SK-N-SH treated with all-trans-retinoic acid at 6 μM for 48 hours (cell line): ENCODE measurements around the gene KCNG1.

Source experiments
- ATAC-seq: fragments of 200-7000 bp; cut with Tn5 transposase; 3 replicates; pipeline ENCODE4 v1.9.1; 2020; ENCODE audit warnings: mild to moderate bottlenecking, moderate library complexity
- ARNTL ChIP-seq: fragments of 450-650 bp; formaldehyde crosslinking; IDR thresholded peaks from 2 replicates; pipeline ENCODE4 v1.5.0; 2020; ENCODE audit warnings: low read depth, mild to moderate bottlenecking, moderate library complexity, borderline replicate concordance
- BACH2 ChIP-seq: fragments of 250-450 bp; sonication (Bioruptor Pico); IDR thresholded peaks from 2 replicates; pipeline ENCODE4 v1.9.0; 2021; ENCODE audit warnings: mild to moderate bottlenecking, borderline replicate concordance
- CSDC2 ChIP-seq: fragments of 250-450 bp; sonication (Bioruptor Pico); IDR thresholded peaks from 2 replicates; pipeline ENCODE4 v1.5.0; 2020; ENCODE audit warnings: mild to moderate bottlenecking, moderate library complexity
- ESRRG ChIP-seq: fragments of 250-450 bp; sonication (Bioruptor Pico); IDR thresholded peaks from 2 replicates; pipeline ENCODE4 v1.6.1; 2021; ENCODE audit warnings: mild to moderate bottlenecking
- GLIS3 ChIP-seq: fragments of 250-450 bp; sonication (Bioruptor Pico); IDR thresholded peaks from 2 replicates; pipeline ENCODE4 v1.5.0; 2020; ENCODE audit warnings: mild to moderate bottlenecking, moderate library complexity
- ISL1 ChIP-seq: fragments of 250-450 bp; sonication (Bioruptor Pico); IDR thresholded peaks from 2 replicates; pipeline ENCODE4 v2.1.2; 2022; ENCODE audit warnings: mild to moderate bottlenecking, moderate library complexity
- OSR1 ChIP-seq: fragments of 250-450 bp; sonication (Bioruptor Pico); IDR thresholded peaks from 2 replicates; pipeline ENCODE4 v1.8.0; 2022; ENCODE audit warnings: moderate library complexity, mild to moderate bottlenecking, inconsistent platforms
- PPARA ChIP-seq: fragments of 250-450 bp; sonication (Bioruptor Pico); IDR thresholded peaks from 2 replicates; pipeline ENCODE4 v1.5.0; 2020; ENCODE audit warnings: mild to moderate bottlenecking, borderline replicate concordance
- RARB ChIP-seq: fragments of 250-450 bp; sonication (Bioruptor Pico); IDR thresholded peaks from 2 replicates; pipeline ENCODE4 v1.8.0; 2021; ENCODE audit warnings: mild to moderate bottlenecking, moderate library complexity
- TCF4 ChIP-seq: fragments of 250-450 bp; sonication (Bioruptor Pico); IDR thresholded peaks from 2 replicates; pipeline ENCODE4 v1.8.0; 2021; ENCODE audit warnings: mild to moderate bottlenecking, moderate library complexity, borderline replicate concordance
- TOX ChIP-seq: fragments of 250-450 bp; sonication (Bioruptor Pico); IDR thresholded peaks from 2 replicates; pipeline ENCODE4 v1.8.0; 2021; ENCODE audit warnings: mild to moderate bottlenecking, moderate library complexity, borderline replicate concordance
- ZC3H10 ChIP-seq: fragments of 250-450 bp; sonication (Bioruptor Pico); IDR thresholded peaks from 2 replicates; pipeline ENCODE4 v1.5.1; 2021; ENCODE audit warnings: mild to moderate bottlenecking, moderate library complexity
- ZFP3 ChIP-seq: fragments of 250-450 bp; sonication (Bioruptor Pico); IDR thresholded peaks from 2 replicates; pipeline ENCODE4 v1.5.0; 2020; ENCODE audit warnings: mild to moderate bottlenecking, moderate library complexity
- ZFP30 ChIP-seq: fragments of 450-650 bp; formaldehyde crosslinking; IDR thresholded peaks from 2 replicates; pipeline ENCODE4 v1.5.0; 2022; ENCODE audit warnings: mild to moderate bottlenecking, moderate library complexity
- ZNF70 ChIP-seq: fragments of 450-650 bp; formaldehyde crosslinking; IDR thresholded peaks from 2 replicates; pipeline ENCODE4 v1.5.0; 2020; ENCODE audit warnings: mild to moderate bottlenecking, moderate library complexity
- ZNF8 ChIP-seq: fragments of 450-650 bp; formaldehyde crosslinking; IDR thresholded peaks from 2 replicates; pipeline ENCODE4 v1.5.0; 2020; ENCODE audit warnings: mild to moderate bottlenecking, moderate library complexity
- TF ChIP-seq, protein P1 (sequence below): fragments of 250-450 bp; sonication (Bioruptor Pico); IDR thresholded peaks from 2 replicates; pipeline ENCODE4 v1.8.0; 2021; ENCODE audit warnings: low read depth, mild to moderate bottlenecking, moderate library complexity, borderline replicate concordance
- TF ChIP-seq, protein P2 (sequence below): fragments of 250-450 bp; sonication (Bioruptor Pico); IDR thresholded peaks from 2 replicates; pipeline ENCODE4 v1.8.0; 2020; ENCODE audit warnings: mild to moderate bottlenecking, moderate library complexity, borderline replicate concordance
- TF ChIP-seq, protein P3 (sequence below): fragments of 250-450 bp; sonication (Bioruptor Pico); IDR thresholded peaks from 2 replicates; pipeline ENCODE4 v1.5.1; 2021; ENCODE audit warnings: mild to moderate bottlenecking, moderate library complexity
- TF ChIP-seq, protein P4 (sequence below): fragments of 250-450 bp; sonication (Bioruptor Pico); IDR thresholded peaks from 2 replicates; pipeline ENCODE4 v1.5.0; 2020; ENCODE audit warnings: mild to moderate bottlenecking, moderate library complexity
- TF ChIP-seq, protein P5 (sequence below): fragments of 250-450 bp; sonication (Bioruptor Pico); IDR thresholded peaks from 2 replicates; pipeline ENCODE4 v1.5.1; 2020; ENCODE audit warnings: low read depth, mild to moderate bottlenecking, moderate library complexity

The KCNG1 gene

DNA sequence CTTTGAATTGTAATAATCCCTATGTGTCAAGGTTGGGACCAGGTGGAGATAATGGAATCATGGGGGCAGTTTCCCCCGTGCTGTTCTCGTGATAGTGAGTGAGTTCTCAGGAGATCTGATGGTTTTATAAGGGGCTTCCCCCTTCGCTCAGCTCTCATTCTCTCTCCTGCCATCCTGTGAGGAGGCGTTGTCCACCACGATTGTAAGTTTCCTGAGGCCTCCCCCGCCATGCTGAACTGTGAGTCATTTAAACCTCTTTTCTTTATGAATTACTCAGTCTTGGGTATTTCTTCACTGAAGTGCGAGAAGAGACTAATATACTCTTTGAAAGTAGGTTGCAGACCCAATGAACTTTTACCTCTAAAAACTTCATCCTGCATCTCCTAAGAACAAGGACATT lies 39.2 kb upstream of the KCNG1 start:
- ATAC-seq: no peak
- no peak for TF ChIP-seq ZFP3 (CRISPR knock-in tag)
- no peak for TF ChIP-seq TOX
- TF ChIP-seq, protein P1, sequence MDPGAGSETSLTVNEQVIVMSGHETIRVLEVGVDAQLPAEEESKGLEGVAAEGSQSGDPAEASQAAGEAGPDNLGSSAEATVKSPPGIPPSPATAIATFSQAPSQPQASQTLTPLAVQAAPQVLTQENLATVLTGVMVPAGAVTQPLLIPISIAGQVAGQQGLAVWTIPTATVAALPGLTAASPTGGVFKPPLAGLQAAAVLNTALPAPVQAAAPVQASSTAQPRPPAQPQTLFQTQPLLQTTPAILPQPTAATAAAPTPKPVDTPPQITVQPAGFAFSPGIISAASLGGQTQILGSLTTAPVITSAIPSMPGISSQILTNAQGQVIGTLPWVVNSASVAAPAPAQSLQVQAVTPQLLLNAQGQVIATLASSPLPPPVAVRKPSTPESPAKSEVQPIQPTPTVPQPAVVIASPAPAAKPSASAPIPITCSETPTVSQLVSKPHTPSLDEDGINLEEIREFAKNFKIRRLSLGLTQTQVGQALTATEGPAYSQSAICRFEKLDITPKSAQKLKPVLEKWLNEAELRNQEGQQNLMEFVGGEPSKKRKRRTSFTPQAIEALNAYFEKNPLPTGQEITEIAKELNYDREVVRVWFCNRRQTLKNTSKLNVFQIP (CRISPR knock-in tag): no peak
- no peak for TF ChIP-seq ARNTL (CRISPR knock-in tag)
- TF ChIP-seq ESRRG (CRISPR knock-in tag): no peak
- no peak for TF ChIP-seq ZC3H10 (CRISPR knock-in tag)
- TF ChIP-seq, protein P2, sequence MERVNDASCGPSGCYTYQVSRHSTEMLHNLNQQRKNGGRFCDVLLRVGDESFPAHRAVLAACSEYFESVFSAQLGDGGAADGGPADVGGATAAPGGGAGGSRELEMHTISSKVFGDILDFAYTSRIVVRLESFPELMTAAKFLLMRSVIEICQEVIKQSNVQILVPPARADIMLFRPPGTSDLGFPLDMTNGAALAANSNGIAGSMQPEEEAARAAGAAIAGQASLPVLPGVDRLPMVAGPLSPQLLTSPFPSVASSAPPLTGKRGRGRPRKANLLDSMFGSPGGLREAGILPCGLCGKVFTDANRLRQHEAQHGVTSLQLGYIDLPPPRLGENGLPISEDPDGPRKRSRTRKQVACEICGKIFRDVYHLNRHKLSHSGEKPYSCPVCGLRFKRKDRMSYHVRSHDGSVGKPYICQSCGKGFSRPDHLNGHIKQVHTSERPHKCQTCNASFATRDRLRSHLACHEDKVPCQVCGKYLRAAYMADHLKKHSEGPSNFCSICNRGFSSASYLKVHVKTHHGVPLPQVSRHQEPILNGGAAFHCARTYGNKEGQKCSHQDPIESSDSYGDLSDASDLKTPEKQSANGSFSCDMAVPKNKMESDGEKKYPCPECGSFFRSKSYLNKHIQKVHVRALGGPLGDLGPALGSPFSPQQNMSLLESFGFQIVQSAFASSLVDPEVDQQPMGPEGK: no peak
- no peak for TF ChIP-seq ZNF8 (CRISPR knock-in tag)
- no peak for TF ChIP-seq ZFP30 (CRISPR knock-in tag)
- TF ChIP-seq, protein P3, sequence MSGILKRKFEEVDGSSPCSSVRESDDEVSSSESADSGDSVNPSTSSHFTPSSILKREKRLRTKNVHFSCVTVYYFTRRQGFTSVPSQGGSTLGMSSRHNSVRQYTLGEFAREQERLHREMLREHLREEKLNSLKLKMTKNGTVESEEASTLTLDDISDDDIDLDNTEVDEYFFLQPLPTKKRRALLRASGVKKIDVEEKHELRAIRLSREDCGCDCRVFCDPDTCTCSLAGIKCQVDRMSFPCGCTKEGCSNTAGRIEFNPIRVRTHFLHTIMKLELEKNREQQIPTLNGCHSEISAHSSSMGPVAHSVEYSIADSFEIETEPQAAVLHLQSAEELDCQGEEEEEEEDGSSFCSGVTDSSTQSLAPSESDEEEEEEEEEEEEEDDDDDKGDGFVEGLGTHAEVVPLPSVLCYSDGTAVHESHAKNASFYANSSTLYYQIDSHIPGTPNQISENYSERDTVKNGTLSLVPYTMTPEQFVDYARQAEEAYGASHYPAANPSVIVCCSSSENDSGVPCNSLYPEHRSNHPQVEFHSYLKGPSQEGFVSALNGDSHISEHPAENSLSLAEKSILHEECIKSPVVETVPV: no peak

DNA sequence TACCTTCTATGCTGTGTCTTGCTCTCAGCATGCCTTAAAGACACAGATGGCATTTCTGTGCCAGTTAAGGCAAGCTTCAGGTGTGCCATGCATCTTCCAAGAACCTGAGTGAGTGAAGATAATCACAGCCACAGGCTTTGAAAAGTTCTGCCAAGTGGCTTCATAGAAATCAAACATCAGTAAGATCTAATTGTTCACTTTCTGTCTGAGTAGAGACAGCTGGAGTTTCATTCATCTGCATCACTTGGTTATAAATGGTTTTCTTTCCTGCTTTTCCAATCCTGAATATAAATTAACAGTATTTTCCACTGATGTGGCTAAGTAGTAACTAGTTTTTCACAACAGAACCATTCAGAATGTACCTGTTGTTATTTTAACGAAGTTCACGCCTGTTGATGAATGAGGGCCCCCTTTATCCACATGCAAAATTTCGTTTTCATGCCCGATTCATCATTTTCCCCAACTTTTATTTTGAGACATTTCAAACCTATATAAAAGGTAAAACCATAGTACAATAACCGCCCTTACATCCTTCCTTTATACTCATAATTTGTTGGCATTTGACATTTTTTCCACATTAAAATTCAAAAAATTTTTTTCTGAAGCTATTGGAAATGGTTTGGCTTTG lies 38.6 kb upstream of the KCNG1 start:
- ATAC-seq: no peak
- TF ChIP-seq TCF4: no peak
- TF ChIP-seq, protein P1 (CRISPR knock-in tag): no peak
- TF ChIP-seq, protein P2: no peak
- no peak for TF ChIP-seq ZC3H10 (CRISPR knock-in tag)
- no peak for TF ChIP-seq ZNF70 (CRISPR knock-in tag)
- no peak for TF ChIP-seq GLIS3 (CRISPR knock-in tag)
- no peak for TF ChIP-seq PPARA
- TF ChIP-seq CSDC2 (CRISPR knock-in tag): no peak
- TF ChIP-seq, protein P3: no peak
- TF ChIP-seq ZFP30 (CRISPR knock-in tag): no peak
- no peak for TF ChIP-seq OSR1 (CRISPR knock-in tag)
- no peak for TF ChIP-seq ESRRG (CRISPR knock-in tag)
- no peak for TF ChIP-seq ISL1 (CRISPR knock-in tag)
- TF ChIP-seq RARB (CRISPR knock-in tag): no peak
- no peak for TF ChIP-seq BACH2 (CRISPR knock-in tag)
- TF ChIP-seq TOX: no peak
- TF ChIP-seq, protein P4, sequence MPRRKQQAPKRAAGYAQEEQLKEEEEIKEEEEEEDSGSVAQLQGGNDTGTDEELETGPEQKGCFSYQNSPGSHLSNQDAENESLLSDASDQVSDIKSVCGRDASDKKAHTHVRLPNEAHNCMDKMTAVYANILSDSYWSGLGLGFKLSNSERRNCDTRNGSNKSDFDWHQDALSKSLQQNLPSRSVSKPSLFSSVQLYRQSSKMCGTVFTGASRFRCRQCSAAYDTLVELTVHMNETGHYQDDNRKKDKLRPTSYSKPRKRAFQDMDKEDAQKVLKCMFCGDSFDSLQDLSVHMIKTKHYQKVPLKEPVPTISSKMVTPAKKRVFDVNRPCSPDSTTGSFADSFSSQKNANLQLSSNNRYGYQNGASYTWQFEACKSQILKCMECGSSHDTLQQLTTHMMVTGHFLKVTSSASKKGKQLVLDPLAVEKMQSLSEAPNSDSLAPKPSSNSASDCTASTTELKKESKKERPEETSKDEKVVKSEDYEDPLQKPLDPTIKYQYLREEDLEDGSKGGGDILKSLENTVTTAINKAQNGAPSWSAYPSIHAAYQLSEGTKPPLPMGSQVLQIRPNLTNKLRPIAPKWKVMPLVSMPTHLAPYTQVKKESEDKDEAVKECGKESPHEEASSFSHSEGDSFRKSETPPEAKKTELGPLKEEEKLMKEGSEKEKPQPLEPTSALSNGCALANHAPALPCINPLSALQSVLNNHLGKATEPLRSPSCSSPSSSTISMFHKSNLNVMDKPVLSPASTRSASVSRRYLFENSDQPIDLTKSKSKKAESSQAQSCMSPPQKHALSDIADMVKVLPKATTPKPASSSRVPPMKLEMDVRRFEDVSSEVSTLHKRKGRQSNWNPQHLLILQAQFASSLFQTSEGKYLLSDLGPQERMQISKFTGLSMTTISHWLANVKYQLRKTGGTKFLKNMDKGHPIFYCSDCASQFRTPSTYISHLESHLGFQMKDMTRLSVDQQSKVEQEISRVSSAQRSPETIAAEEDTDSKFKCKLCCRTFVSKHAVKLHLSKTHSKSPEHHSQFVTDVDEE (CRISPR knock-in tag): no peak
- no peak for TF ChIP-seq ZFP3 (CRISPR knock-in tag)
- TF ChIP-seq, protein P5, sequence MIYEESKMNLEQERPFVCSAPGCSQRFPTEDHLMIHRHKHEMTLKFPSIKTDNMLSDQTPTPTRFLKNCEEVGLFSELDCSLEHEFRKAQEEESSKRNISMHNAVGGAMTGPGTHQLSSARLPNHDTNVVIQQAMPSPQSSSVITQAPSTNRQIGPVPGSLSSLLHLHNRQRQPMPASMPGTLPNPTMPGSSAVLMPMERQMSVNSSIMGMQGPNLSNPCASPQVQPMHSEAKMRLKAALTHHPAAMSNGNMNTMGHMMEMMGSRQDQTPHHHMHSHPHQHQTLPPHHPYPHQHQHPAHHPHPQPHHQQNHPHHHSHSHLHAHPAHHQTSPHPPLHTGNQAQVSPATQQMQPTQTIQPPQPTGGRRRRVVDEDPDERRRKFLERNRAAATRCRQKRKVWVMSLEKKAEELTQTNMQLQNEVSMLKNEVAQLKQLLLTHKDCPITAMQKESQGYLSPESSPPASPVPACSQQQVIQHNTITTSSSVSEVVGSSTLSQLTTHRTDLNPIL (CRISPR knock-in tag): no peak
